HS-5 (cell line): ENCODE measurements around the gene SYT7.

Experiments used
- DNase-seq: peaks from one replicate; pipeline ENCODE4 v3.0.0-alpha.2; 2012; ENCODE audit warnings: low read depth

Gene SYT7

GRCh38 chr11:61514050-61514917, 66.6 kb downstream of the SYT7 start:
- DNase-seq = no peak

- no peak for DNase-seq
Observed at GRCh38 chr11:61513143-61513765, 67.6 kb downstream of the SYT7 start.

- DNase-seq = no peak
Observed at GRCh38 chr11:61512435-61512834, 68.4 kb downstream of the SYT7 start.

- no peak for DNase-seq
Observed at GRCh38 chr11:61511383-61511782, 69.5 kb downstream of the SYT7 start.

GRCh38 chr11:61510974-61511373, 69.9 kb downstream of the SYT7 start:
- DNase-seq = no peak

GRCh38 chr11:61510166-61510919, 70.5 kb downstream of the SYT7 start:
- no peak for DNase-seq

- peak; percentile 64 for DNase-seq
Observed at GRCh38 chr11:61509043-61510029, 71.5 kb downstream of the SYT7 start.

GRCh38 chr11:61507962-61508861, 72.7 kb downstream of the SYT7 start, which contains the start of gene LRRC10B:
Gene LRRC10B (plus strand): TSS chr11:61508749. CDS start chr11:61508999, 250 bp downstream.
- DNase-seq = no peak

- DNase-seq = no peak
Observed at GRCh38 chr11:61507012-61507768, 73.7 kb downstream of the SYT7 start.

GRCh38 chr11:61505640-61506155, 75.2 kb downstream of the SYT7 start:
- DNase-seq = no peak

- DNase-seq = no peak
Observed at GRCh38 chr11:61505106-61505505, 75.8 kb downstream of the SYT7 start.

- DNase-seq = no peak
Observed at GRCh38 chr11:61503135-61503770, 77.6 kb downstream of the SYT7 start.

GRCh38 chr11:61502522-61502921, 78.4 kb downstream of the SYT7 start:
- no peak for DNase-seq

- DNase-seq = no peak
Observed at GRCh38 chr11:61499816-61500491, 80.9 kb downstream of the SYT7 start.

GRCh38 chr11:61498767-61499341, 82.0 kb downstream of the SYT7 start:
- no peak for DNase-seq

GRCh38 chr11:61497876-61498275, 83.0 kb downstream of the SYT7 start:
- DNase-seq = no peak

- no peak for DNase-seq
Observed at GRCh38 chr11:61497473-61497872, 83.4 kb downstream of the SYT7 start.
